Ectodermal cell (in vitro differentiated cells): Measurements from ENCODE around the gene CPOX.

ENCODE experiments used
- H3K27ac ChIP-seq: 2 replicates; pipeline ENCODE4 v1.7.0; 2013; ENCODE audit warnings: mild to moderate bottlenecking, low read depth, low read length; ENCODE audit not compliant: insufficient read depth, poor library complexity, severe bottlenecking
- H3K27me3 ChIP-seq: 2 replicates; pipeline ENCODE4 v1.7.0; 2013; ENCODE audit warnings: mild to moderate bottlenecking, low read length; ENCODE audit not compliant: insufficient read depth, control insufficient read depth, poor library complexity, severe bottlenecking
- H3K36me3 ChIP-seq: one replicate; pipeline ENCODE4 v1.7.0; 2013; ENCODE audit warnings: low read length; ENCODE audit not compliant: control insufficient read depth, insufficient read depth
- H3K4me1 ChIP-seq: one replicate; pipeline ENCODE4 v1.7.0; 2013; ENCODE audit warnings: low read length; ENCODE audit not compliant: control insufficient read depth, insufficient read depth
- H3K4me3 ChIP-seq: 2 replicates; pipeline ENCODE4 v1.7.0; 2013; ENCODE audit warnings: low read depth, low read length, control low read depth; ENCODE audit not compliant: insufficient read depth
- H3K9me3 ChIP-seq: 2 replicates; pipeline ENCODE4 v1.7.0; 2013; ENCODE audit warnings: mild to moderate bottlenecking, low read length, moderate library complexity; ENCODE audit not compliant: control insufficient read depth
- WGBS, 2 experiments: methylation state at CpG; one replicate each; pipeline ENCODE4 v1.1.7; 2013; ENCODE audit warnings: missing lambda C conversion rate in 2 of 2; 5-methylcytosine and 5-hydroxymethylcytosine counted together

The CPOX gene

GRCh38 chr3:98581474-98581873 lies 11.9 kb downstream of the CPOX start:
- no peaks in the 10 kb centered on the region for H3K4me1 ChIP-seq
- H3K4me3 ChIP-seq, result no peak overlapping the region
- H3K27me3 ChIP-seq, result no peaks in the 10 kb centered on the region
- no peaks in the 10 kb centered on the region for H3K36me3 ChIP-seq
- WGBS, 2 experiments, result 89 to 94% methylated on average over 1 of the region's 1 CpG
- H3K27ac ChIP-seq, result no peak overlapping the region
- H3K9me3 ChIP-seq, result no peaks in the 10 kb centered on the region

DNA sequence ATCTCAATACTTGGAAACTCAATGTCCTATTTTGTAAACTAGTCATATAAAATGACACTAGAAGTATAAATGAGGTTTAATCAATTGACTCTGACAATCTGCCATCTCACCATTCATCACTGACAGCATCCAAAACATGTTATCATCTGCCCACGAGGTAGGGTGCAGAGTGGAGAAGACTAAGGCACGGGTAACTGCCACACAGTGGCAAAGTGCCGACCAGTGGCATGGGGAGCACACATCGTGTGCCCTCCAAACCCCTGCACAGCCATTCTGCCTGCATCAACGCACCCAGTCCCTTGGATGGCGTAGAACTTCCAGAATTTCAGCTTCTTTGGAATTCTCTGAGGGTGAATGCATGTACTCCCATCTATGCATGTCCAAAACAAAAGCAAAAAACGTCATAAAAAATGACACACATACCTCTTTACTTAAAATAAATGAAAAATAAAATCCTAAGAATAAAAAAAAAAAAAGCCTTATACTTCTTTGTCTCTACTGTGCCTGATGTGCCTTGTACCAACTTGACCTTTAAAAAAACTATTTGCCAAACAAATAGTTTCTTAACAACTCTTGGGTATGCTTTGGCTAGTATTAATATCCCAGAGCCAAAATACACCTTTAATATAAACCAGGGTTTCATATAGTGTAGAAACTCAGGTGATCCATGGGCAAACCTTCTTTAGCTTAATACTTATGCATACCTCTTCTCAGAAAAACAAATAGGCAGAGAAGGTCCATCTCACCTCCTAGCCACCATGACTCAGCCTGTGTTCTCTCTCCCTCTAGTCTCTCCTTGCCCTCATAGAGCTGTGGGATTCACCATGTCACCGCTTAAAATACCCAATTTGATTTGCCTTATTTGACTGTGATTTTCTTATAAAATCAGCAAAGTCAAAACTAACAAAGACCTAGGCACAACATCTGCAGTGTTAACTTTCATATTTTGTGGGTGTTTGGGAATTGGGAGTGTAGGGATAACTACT lies 12.7 kb downstream of the CPOX start:
- H3K4me3 ChIP-seq, result no peak overlapping the region
- H3K27me3 ChIP-seq, result no peaks in the 10 kb centered on the region
- H3K36me3 ChIP-seq, result no peaks in the 10 kb centered on the region
- H3K9me3 ChIP-seq, result no peaks in the 10 kb centered on the region
- WGBS, 2 experiments, result 93 to 95% methylated on average over 7 of the region's 8 CpGs
- no peak overlapping the region for H3K27ac ChIP-seq
- H3K4me1 ChIP-seq, result no peaks in the 10 kb centered on the region

DNA sequence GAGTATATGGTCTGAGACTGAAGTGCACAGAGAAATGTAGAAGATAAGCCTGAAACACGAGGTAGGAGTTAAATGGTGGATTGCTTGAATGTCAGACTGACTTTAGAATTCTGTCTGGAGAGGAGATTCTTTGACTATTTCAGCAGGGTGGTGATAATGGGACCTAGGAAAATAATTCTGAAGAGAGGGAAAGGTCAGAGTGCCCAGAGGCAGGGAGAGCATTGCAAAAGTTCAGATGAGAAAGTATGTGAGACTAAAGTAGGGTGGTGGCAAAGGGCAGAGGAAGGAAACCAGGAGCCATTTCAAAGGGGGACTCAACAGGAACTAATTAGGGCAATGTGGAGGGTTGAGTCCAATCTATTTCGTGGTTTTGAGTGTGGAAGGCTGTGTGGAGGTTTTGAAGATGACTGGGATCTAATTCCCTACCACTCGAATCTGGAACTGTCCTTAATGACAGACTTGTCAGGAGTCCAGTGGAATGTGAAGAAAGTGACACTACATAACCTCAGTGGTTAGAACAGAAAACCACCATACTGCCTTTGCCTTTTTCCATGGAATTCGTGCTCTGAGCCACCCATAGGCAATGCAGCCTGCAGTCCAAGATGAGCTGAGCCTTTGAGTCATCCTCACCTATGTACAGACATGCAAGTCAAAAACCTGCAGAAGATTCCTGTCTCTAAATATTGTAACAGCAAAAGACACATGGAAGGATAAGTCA lies 16.1 kb downstream of the CPOX start:
- H3K4me3 ChIP-seq, result no peak overlapping the region
- no peaks in the 10 kb centered on the region for H3K9me3 ChIP-seq
- WGBS, 2 experiments, result 93 to 94% methylated on average over 4 of the region's 4 CpGs
- no peaks in the 10 kb centered on the region for H3K4me1 ChIP-seq
- H3K27me3 ChIP-seq, result no peaks in the 10 kb centered on the region
- no peak overlapping the region for H3K27ac ChIP-seq
- H3K36me3 ChIP-seq, result no peaks in the 10 kb centered on the region

GRCh38 chr3:98574132-98574531 lies 19.3 kb downstream of the CPOX start:
- Histone ChIP-seq H3K36me3 (no peaks in the 10 kb centered on the region), H3K4me3 (no peak overlapping the region), H3K27me3 (no peaks in the 10 kb centered on the region), H3K9me3 (no peaks in the 10 kb centered on the region), H3K4me1 (no peaks in the 10 kb centered on the region), H3K27ac (no peak overlapping the region)
- WGBS, 2 experiments, result 81 to 91% methylated on average over 4 of the region's 6 CpGs

DNA sequence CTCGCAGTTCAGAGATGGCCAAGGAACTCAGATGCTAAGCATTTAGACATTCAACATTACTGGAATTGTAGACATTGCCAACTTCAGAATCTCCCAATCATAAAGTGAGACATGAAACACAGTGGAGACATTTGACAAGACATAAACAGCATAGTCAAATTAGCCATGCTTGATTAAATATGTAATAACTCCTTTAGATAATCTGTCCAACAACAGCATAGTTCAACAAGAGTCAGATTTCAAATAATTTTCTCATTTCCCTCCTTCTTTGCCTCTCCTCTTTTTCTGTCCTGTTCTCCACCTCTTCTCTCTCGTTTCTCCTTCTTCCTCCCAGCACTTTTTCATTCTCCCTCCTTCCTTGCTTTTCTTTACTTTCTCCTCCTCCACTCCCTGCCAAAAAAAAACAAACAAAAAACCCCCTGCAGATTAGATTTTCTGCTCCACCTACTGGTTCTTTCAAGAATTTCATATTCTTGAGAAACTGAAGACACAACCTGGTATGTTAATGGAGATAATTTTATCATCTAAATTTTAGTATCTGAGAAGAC lies 20.2 kb downstream of the CPOX start:
- Histone ChIP-seq H3K4me1 (no peaks in the 10 kb centered on the region), H3K4me3 (no peak overlapping the region), H3K36me3 (no peaks in the 10 kb centered on the region), H3K9me3 (no peaks in the 10 kb centered on the region), H3K27ac (no peak overlapping the region), H3K27me3 (no peaks in the 10 kb centered on the region)
- 67 to 68% methylated on average over 2 of the region's 2 CpGs for WGBS, 2 experiments

DNA sequence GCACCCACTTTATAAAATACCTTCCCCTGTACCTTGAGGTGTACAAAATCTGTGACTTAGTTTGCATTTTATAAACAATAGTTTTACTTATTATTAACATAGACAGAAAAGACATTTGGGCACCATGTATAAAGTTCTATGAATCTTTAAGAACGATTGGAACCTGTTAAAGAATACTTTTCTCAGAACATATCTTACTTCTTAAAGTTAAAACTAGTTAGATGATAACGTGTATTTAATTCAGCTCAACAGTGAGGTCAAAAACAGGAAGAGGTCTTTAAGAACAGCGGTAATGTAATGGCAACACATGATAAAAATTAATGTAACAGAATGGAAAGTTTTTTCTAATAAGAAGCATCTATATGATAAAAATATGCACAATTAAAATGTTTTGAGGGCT lies 25.0 kb downstream of the CPOX start:
- Histone ChIP-seq H3K9me3 (no peaks in the 10 kb centered on the region), H3K4me1 (no peaks in the 10 kb centered on the region), H3K4me3 (no peak overlapping the region), H3K27me3 (no peaks in the 10 kb centered on the region), H3K27ac (no peak overlapping the region), H3K36me3 (no peaks in the 10 kb centered on the region)
- WGBS, 2 experiments, result 88 to 100% methylated on average over 2 of the region's 3 CpGs

DNA sequence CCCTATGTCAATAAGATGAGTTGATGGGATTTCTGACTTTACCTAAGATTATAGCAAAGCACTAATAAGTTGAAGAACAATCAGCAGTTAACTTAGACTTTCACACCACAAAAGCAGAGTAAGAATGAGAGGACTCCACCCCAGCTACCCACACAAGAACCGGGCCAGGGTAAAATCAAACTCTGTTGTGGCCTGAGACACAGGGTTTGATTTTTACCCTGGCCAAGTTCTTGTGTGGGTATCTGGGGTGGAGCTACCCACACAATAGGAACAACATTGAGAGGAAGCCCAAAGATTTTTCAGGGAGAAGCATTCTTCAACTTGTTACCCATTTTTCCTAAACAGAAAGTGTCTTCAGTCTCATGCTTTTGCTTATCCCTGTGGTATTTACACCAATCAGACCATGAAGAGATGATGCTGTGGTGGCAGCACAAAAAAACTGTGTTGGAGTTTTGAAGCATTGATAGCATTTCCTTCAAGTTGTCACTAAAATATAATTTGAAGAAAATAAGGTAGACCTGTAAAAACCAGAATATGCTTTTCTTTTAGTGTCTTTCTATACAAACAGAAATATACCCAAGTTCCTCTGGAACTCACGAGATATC lies 25.6 kb downstream of the CPOX start:
- no peak overlapping the region for H3K27ac ChIP-seq
- WGBS, 2 experiments, result 76 to 87% methylated on average over 2 of the region's 2 CpGs
- H3K27me3 ChIP-seq, result no peaks in the 10 kb centered on the region
- no peaks in the 10 kb centered on the region for H3K36me3 ChIP-seq
- H3K4me3 ChIP-seq, result no peak overlapping the region
- no peaks in the 10 kb centered on the region for H3K4me1 ChIP-seq
- no peaks in the 10 kb centered on the region for H3K9me3 ChIP-seq

DNA sequence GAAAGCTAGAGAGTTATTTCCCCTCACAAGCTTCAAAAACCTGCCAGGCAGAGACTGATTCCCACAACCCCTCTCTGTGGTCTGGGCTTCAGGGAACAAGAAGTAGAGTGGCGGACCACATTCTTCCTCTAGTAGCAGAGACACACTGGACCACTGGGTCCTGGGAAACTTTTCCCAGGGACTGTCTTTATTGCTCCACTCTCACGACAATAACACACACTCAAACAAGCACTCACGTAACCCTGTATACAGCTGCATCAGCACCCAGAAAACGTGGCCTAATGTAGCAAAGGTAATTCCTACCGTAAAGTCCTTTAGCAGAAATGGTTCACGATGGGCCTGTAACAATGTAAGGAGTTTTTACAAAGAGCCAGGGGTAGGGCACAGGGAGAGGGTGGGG lies 27.6 kb downstream of the CPOX start:
- no peaks in the 10 kb centered on the region for H3K27me3 ChIP-seq
- no peaks in the 10 kb centered on the region for H3K4me1 ChIP-seq
- WGBS, 2 experiments, result 91 to 92% methylated on average over 6 of the region's 6 CpGs
- H3K9me3 ChIP-seq, result no peaks in the 10 kb centered on the region
- H3K27ac ChIP-seq, result no peak overlapping the region
- H3K4me3 ChIP-seq, result no peak overlapping the region
- H3K36me3 ChIP-seq, result no peaks in the 10 kb centered on the region

GRCh38 chr3:98565237-98565643 lies 28.2 kb downstream of the CPOX start:
- H3K4me3 ChIP-seq, result no peak overlapping the region
- H3K36me3 ChIP-seq, result no peaks in the 10 kb centered on the region
- H3K27ac ChIP-seq, result no peak overlapping the region
- no peaks in the 10 kb centered on the region for H3K4me1 ChIP-seq
- no peaks in the 10 kb centered on the region for H3K9me3 ChIP-seq
- 58% methylated on average over 2 to 3 of the region's 3 CpGs for WGBS, 2 experiments
- no peaks in the 10 kb centered on the region for H3K27me3 ChIP-seq
